Duodenal mucosa (tissue), 2 donors: ENCODE data around the gene FCER1G.

Experiments
- H3K27ac ChIP-seq: one replicate; pipeline ENCODE4 v1.7.0; 2013; ENCODE audit warnings: low read depth, low read length
- H3K27me3 ChIP-seq, 2 donors: one replicate each; pipeline ENCODE4 v1.7.0; 2013; ENCODE audit warnings: low read length in 2 of 2, control low read depth in 1 of 2; ENCODE audit not compliant: insufficient read depth in 2 of 2, control insufficient read depth in 1 of 2
- H3K36me3 ChIP-seq, 2 donors: one replicate each; pipeline ENCODE4 v1.7.0; 2013; ENCODE audit warnings: low read length in 2 of 2, control low read depth in 1 of 2; ENCODE audit not compliant: insufficient read depth in 2 of 2, control insufficient read depth in 1 of 2
- H3K4me1 ChIP-seq, 2 donors: one replicate each; pipeline ENCODE4 v1.7.0; 2013; ENCODE audit warnings: low read length in 2 of 2, control low read depth in 1 of 2; ENCODE audit not compliant: insufficient read depth in 2 of 2, control insufficient read depth in 1 of 2
- H3K4me3 ChIP-seq, 2 donors: one replicate each; pipeline ENCODE4 v1.7.0; 2013; ENCODE audit warnings: low read length in 2 of 2, low read depth in 1 of 2
- H3K9ac ChIP-seq, 2 donors: one replicate each; pipeline ENCODE4 v1.7.0; 2013; ENCODE audit warnings: low read length in 2 of 2, low read depth in 1 of 2
- H3K9me3 ChIP-seq, 2 donors: one replicate each; pipeline ENCODE4 v1.7.0; 2013; ENCODE audit warnings: low read length in 2 of 2, control low read depth in 1 of 2; ENCODE audit not compliant: control insufficient read depth in 1 of 2

The FCER1G gene

DNA sequence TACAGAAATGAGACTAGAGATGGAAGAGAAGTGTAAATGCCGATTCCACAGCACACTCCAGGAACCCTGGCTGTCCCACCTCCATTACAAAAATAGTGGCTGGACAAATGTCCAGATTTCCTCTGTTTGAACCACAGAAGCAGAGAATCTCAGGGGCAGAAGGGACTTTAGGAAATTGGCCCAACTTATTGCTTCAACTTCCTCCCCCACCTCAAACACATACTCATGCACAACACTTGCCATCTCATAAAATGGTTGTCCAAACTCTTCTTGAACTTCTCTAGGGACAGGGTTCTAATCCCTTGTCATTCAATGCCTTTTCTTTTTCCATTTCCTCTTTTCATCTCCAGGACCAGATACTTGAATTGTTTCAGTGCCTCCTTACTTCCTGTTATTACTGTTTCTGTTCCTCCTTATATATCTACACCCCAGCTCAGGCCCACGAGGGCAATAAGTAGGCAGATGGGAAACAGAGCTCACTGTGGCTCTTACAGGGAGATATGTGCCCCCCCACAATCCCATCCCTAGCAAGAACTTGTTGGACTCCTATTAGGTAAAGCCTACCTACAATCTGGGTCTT is 29.3 kb upstream of the FCER1G start:
- peak overlapping the region in 1 of 2 donors; percentile 27 for H3K9ac ChIP-seq
- H3K9me3 ChIP-seq: no peaks in the 10 kb centered on the region
- H3K27me3 ChIP-seq: no peaks in the 10 kb centered on the region
- peak overlapping the region; percentile 74 for H3K27ac ChIP-seq
- no peaks in the 10 kb centered on the region for H3K36me3 ChIP-seq
- H3K4me1 ChIP-seq: peaks cover 22 to 25% of the 10 kb centered on the region in 2 donors
- H3K4me3 ChIP-seq: peak overlapping the region in 1 of 2 donors; percentile 7

DNA sequence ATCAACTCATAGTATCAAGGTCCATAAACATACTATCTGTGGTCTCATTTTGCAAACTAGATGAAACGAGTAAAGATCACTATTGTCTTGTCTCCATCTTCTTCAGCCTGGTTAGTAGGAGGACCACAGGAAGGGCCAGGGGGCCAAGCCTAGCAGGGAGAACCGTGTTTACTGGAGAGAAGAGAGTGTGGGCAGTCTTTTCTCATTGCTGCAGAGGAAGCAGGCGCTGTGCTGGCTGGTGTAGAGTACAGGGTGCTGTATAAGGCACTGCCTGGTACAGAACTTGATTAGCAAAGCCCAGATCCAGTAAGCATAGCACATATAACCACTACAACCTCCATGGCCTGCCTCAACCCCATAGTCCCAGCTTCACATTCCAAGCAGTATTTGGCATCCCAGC is 27.8 kb upstream of the FCER1G start:
- Histone ChIP-seq H3K27ac (no peak overlapping the region), H3K9ac (no peak overlapping the region), H3K27me3 (no peaks in the 10 kb centered on the region), H3K36me3 (no peaks in the 10 kb centered on the region), H3K4me3 (no peak overlapping the region), H3K4me1 (peaks cover 21 to 22% of the 10 kb centered on the region in 2 donors), H3K9me3 (no peaks in the 10 kb centered on the region)

DNA sequence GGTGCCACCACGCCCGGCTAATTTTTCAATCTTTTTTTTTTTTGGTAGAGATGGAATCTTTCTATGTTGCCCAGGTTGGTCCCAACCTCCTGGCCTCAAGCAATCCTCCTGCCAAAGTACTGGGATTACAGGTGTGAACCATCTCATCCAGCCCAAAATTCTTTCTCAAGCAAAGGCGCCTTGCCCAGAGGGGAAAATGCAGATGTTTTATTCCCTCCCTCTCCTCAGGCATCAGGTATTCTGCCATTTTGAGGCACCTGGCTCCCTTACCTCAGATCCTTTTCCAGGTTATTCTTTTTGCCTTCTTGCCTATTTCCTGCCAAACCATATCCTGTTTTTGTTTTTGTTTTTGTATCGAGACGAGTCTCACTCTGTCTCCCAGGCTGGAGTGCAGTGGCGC is 26.7 kb upstream of the FCER1G start:
- H3K9ac ChIP-seq: no peak overlapping the region
- H3K27ac ChIP-seq: no peak overlapping the region
- H3K4me3 ChIP-seq: no peak overlapping the region
- H3K9me3 ChIP-seq: no peaks in the 10 kb centered on the region
- no peaks in the 10 kb centered on the region for H3K27me3 ChIP-seq
- H3K36me3 ChIP-seq: no peaks in the 10 kb centered on the region
- peaks cover 28 to 29% of the 10 kb centered on the region in 2 donors for H3K4me1 ChIP-seq

DNA sequence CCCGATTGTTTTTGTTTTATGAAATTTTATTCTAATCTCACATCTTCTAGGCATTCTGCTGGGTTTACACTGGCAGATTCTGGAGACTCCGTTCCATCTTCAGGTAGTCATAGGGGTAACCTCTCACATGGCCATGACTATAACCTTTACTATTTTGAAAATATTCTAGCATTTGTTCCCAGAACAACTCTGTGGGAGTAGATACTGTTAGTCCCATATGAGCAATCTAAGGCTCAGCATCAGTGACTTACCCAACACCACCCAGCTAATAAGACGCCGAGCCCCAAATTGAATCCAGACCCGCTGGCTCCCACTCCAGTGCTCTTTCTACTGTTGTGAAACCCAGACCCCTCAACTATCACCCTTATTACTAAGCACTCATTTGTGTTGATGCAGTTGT is 26.1 kb upstream of the FCER1G start:
- Histone ChIP-seq H3K27ac (no peak overlapping the region), H3K4me1 (peaks cover 24 to 27% of the 10 kb centered on the region in 2 donors), H3K9me3 (no peaks in the 10 kb centered on the region), H3K36me3 (no peaks in the 10 kb centered on the region), H3K9ac (no peak overlapping the region), H3K4me3 (no peak overlapping the region), H3K27me3 (no peaks in the 10 kb centered on the region)

DNA sequence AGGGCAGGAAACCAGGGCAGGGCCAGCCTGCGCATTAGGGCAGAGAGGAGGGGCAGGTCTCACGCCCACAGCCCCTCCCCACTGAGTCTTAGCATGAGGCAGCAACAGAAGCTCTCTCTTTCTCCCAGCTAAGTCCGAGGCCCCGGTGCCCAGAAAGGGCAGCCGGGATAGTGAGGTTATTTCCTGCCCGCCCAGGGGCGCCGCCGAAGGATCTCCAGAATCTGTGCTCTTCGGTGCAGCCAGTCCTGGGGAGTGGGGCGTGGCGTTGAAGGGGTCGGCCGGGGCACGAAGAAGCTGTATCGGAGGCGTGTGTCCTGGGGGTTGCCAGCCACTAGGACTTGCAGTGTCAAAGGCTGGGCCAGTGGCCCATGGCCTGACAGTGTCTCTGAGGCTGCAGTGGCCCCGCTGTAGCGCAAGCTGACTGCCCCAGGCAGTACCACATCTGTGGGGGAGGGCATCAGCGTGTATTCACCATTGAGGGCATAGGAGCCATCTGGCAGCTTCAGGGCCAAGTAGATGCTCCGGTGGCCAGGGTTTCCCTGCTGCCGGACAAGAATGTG is 24.1 kb upstream of the FCER1G start:
- no peak overlapping the region for H3K9ac ChIP-seq
- no peak overlapping the region for H3K27ac ChIP-seq
- no peaks in the 10 kb centered on the region for H3K27me3 ChIP-seq
- H3K4me3 ChIP-seq: no peak overlapping the region
- H3K9me3 ChIP-seq: no peaks in the 10 kb centered on the region
- H3K36me3 ChIP-seq: no peaks in the 10 kb centered on the region
- peaks cover 16 to 25% of the 10 kb centered on the region in 2 donors for H3K4me1 ChIP-seq

DNA sequence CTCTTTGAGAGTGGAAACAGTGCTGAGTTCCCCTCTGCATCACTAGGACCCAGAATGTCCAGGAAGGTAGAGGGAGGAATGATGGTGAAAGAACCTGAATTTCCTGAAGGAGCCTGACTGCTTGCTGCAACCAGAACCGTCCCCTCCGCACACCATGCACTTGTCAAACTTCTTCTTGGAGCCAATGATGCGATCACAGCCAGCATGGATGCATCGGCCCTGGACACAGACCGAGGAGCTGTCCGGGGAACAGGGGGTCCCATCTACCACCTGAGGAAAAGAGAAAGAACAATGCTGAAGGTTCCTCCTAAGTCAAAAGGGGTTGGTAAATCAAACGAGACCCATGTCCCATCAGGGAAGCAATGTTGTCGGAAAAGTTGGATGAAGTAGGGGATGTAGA is 23.1 kb upstream of the FCER1G start:
- Histone ChIP-seq H3K9ac (no peak overlapping the region), H3K27ac (no peak overlapping the region), H3K4me1 (peaks cover 16 to 21% of the 10 kb centered on the region in 2 donors), H3K36me3 (no peaks in the 10 kb centered on the region), H3K4me3 (no peak overlapping the region), H3K27me3 (no peaks in the 10 kb centered on the region), H3K9me3 (no peaks in the 10 kb centered on the region)

DNA sequence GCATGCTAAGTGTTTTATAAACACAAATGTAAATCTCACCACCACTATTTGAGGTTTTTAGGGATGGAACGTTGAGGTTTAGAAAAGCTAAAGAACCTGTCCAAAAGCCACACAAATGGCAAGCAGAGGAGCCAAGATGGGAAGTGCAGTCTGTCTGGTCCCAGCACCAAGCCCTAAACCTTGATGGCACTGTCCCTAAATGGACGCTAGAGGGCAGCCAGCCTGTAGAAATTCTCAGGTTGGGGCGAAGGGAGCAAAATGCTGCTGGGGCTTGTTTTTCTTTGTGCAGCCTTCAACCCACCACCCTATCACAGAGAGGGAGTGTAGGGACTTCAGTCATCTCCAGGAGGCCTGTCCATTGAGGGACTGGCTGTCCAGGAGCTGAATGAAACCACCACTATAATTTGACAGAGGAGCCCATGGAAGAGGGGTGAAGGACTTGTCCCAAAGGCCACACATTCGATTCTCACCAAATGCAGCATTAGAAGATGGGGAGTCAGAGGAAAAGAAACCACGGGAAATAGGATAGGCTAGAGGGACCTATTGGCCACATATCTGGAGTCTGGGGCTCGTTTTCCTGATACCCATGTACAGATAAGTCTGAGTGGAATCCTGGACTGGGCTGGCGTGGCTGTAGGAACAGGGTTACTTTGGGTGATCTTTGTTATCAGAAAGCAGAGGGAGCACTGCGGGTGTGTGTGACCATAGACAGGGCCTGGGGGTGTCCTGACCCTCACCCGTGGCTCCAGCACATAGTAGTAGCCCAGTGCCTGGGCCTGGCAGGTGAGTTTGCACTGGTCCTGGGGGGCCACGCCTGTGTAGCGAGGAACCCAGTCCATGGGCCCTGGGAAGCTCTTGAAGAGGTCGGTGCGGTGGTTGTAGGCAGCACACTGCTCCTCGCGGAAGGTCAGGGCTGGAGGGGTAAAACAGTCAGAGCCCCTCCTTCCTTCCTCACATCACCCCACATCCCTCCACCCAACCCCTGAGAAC is 22.3 kb upstream of the FCER1G start:
- H3K36me3 ChIP-seq: no peaks in the 10 kb centered on the region
- peaks cover 11 to 21% of the 10 kb centered on the region in 2 donors for H3K4me1 ChIP-seq
- H3K9me3 ChIP-seq: no peaks in the 10 kb centered on the region
- no peak overlapping the region for H3K27ac ChIP-seq
- H3K4me3 ChIP-seq: no peak overlapping the region
- no peak overlapping the region for H3K9ac ChIP-seq
- H3K27me3 ChIP-seq: no peaks in the 10 kb centered on the region

DNA sequence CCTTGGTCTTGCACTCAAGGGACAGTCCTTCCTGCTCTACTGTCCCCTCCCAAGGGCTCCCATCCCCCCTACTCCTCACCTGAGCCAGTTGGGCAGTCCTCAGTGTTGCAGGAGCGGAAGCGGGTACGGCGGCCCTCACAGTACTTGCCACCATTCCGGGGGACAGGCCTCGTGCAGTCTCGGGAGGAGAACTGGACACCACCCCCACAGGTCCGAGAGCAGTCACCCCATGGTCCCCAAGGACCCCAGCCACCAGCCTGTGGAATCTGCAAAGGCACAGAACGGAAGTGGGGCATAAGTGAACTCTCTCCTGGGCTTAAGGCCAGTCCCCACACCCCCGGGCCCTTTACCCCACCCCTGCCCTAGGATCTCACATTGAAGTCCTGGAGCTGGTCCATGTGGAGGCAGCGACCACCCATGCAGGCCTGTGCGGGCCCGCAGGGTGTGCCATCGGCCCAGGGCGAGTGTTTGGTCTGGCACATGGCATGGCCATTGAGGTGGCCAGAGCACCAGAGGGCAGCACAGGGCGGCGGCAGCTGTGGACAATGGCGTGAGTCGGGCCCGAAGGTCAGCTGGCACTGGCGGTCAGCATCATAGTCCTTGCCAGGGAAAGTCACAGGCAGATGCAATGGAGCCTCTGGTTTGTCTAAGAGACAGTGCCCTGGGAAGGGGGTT is 21.4 kb upstream of the FCER1G start:
- Histone ChIP-seq H3K4me1 (peaks cover 18 to 30% of the 10 kb centered on the region in 2 donors), H3K9me3 (no peaks in the 10 kb centered on the region), H3K27me3 (no peaks in the 10 kb centered on the region), H3K4me3 (no peak overlapping the region), H3K27ac (no peak overlapping the region), H3K36me3 (no peaks in the 10 kb centered on the region), H3K9ac (no peak overlapping the region)

DNA sequence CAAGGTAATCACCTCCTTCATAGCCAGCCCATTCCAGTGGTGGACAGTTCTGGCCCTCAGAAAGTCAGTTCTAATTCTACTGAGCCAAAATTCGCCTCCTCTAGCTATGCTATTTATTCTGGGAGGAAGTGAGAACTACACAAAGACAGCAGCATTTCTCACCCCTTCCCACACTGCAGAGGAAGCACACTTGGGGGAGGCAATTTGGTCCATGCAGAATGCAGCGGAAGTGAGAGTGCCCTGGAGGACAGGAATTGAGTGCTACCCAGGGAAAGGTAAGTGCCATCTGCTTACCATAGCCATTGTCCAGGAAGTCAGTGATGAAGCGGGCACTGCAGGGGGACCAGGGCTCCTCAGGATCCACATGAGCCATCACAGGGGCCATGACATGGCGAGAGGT is 19.9 kb upstream of the FCER1G start:
- Histone ChIP-seq H3K4me1 (peaks cover 32 to 45% of the 10 kb centered on the region in 2 donors), H3K36me3 (no peaks in the 10 kb centered on the region), H3K27ac (no peak overlapping the region), H3K9me3 (no peaks in the 10 kb centered on the region), H3K27me3 (no peaks in the 10 kb centered on the region), H3K9ac (no peak overlapping the region), H3K4me3 (no peak overlapping the region)

DNA sequence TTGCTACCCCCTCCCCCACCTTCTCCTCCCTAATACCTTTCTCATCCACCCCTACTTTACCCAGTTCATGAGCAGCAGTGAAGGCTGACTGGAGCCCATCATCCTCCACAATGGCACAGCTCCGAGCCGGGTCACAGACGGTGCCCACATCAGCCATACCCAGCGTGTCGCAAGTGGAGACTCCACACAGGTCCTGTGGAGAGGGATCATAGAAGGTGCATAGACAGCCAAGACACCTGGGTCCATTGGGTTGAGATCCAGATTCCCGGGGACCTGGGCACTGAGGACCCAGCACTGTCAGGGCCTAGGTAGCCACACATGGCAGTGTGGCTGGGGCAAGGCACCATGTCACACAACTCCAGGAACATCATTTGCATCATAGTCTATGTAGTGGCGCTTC is 19.0 kb upstream of the FCER1G start:
- Histone ChIP-seq H3K27me3 (no peaks in the 10 kb centered on the region), H3K4me3 (no peak overlapping the region), H3K9me3 (no peaks in the 10 kb centered on the region), H3K9ac (no peak overlapping the region), H3K36me3 (no peaks in the 10 kb centered on the region), H3K4me1 (peaks cover 41 to 54% of the 10 kb centered on the region in 2 donors), H3K27ac (no peak overlapping the region)
